ENCODE data around the gene ARPP21. TPM values are rescaled to one million over a fixed set of nuclear protein-coding genes. Genes with fewer than 3 reads are reported as not detected.

The ARPP21 gene
- polyA plus RNA-seq, 3 donors, result not detected

- H3K4me3 ChIP-seq (replicated peaks in 1 of 3; ENCODE audit: low read depth in 2 of 3, low read length in 3 of 3), result no peak overlapping the region
- no peaks in the 10 kb centered on the region for H3K27me3 ChIP-seq (ENCODE audit: control insufficient read depth in 2 of 2, insufficient read depth in 2 of 2, low read length in 2 of 2)
- H2AFZ ChIP-seq (ENCODE audit: insufficient read depth, low read depth, low read length, poor library complexity, severe bottlenecking), result no peak overlapping the region
- no peak overlapping the region for H3K9ac ChIP-seq (ENCODE audit: insufficient read depth, low read length, poor library complexity, severe bottlenecking)
- no peaks in the 10 kb centered on the region for H4K20me1 ChIP-seq (ENCODE audit: insufficient read depth, low read length)
- WGBS (ENCODE audit: insufficient coverage), result 100% methylated on average over 1 of the region's 6 CpGs
- no peak overlapping the region for H3K4me2 ChIP-seq (replicated peaks; ENCODE audit: extremely low read depth, low read length, poor library complexity, severe bottlenecking)
- Mint-ChIP-seq H3K36me3 (no peaks in the 10 kb centered on the region), H3K4me3 (no peak overlapping the region), H3K9me3 (peaks cover 0 to 4% (median 0%) of the 10 kb centered on the region in 7 donors), H3K4me1 (no peaks in the 10 kb centered on the region), H3K27ac (no peak overlapping the region), H3K27me3 (ENCODE audit: low read depth in 3 of 3) (peaks cover 0 to 2% (median 2%) of the 10 kb centered on the region in 3 donors)
- no peak for TF ChIP-seq CTCF (IDR thresholded peaks at IDR 0.05)
- no peaks in the 10 kb centered on the region for H3K36me3 ChIP-seq (replicated peaks in 1 of 2; ENCODE audit: control insufficient read depth in 1 of 2, insufficient read depth in 2 of 2, low read length in 2 of 2)
- H3K9me3 ChIP-seq (replicated peaks in 1 of 2; ENCODE audit: control insufficient read depth in 1 of 2, insufficient read depth in 1 of 2, low read length in 2 of 2), result no peaks in the 10 kb centered on the region
- intact Hi-C loops (cut with micrococcal nuclease), result no loop called here
- no peak for DNase-seq
- H3K4me1 ChIP-seq (ENCODE audit: control insufficient read depth in 1 of 2, insufficient read depth in 2 of 2, low read length in 2 of 2), result no peaks in the 10 kb centered on the region
- no peaks in the 10 kb centered on the region for H3K79me2 ChIP-seq (ENCODE audit: insufficient read depth, low read length)
- no peak overlapping the region for H3K27ac ChIP-seq (ENCODE audit: low read depth in 1 of 2, low read length in 2 of 2)
These were observed 97.8 kb downstream of the ARPP21 start for GRCh38 chr3:35737080-35737479.

GRCh38 chr3:35737527-35737926 is 98.2 kb downstream of the ARPP21 start:
- H3K4me3 Mint-ChIP-seq, result no peak overlapping the region
- Histone ChIP-seq H3K4me1 (ENCODE audit: control insufficient read depth in 1 of 2, insufficient read depth in 2 of 2, low read length in 2 of 2) (no peaks in the 10 kb centered on the region), H2AFZ (ENCODE audit: insufficient read depth, low read depth, low read length, poor library complexity, severe bottlenecking) (no peak overlapping the region), H3K27ac (ENCODE audit: low read depth in 1 of 2, low read length in 2 of 2) (no peak overlapping the region), H3K4me2 (replicated peaks; ENCODE audit: extremely low read depth, low read length, poor library complexity, severe bottlenecking) (no peak overlapping the region), H3K36me3 (replicated peaks in 1 of 2; ENCODE audit: control insufficient read depth in 1 of 2, insufficient read depth in 2 of 2, low read length in 2 of 2) (no peaks in the 10 kb centered on the region), H4K20me1 (ENCODE audit: insufficient read depth, low read length) (no peaks in the 10 kb centered on the region), H3K4me3 (replicated peaks in 1 of 3; ENCODE audit: low read depth in 2 of 3, low read length in 3 of 3) (no peak overlapping the region), H3K27me3 (ENCODE audit: control insufficient read depth in 2 of 2, insufficient read depth in 2 of 2, low read length in 2 of 2) (no peaks in the 10 kb centered on the region), H3K79me2 (ENCODE audit: insufficient read depth, low read length) (no peaks in the 10 kb centered on the region), H3K9me3 (replicated peaks in 1 of 2; ENCODE audit: control insufficient read depth in 1 of 2, insufficient read depth in 1 of 2, low read length in 2 of 2) (no peaks in the 10 kb centered on the region), H3K9ac (ENCODE audit: insufficient read depth, low read length, poor library complexity, severe bottlenecking) (no peak overlapping the region)
- no peak for TF ChIP-seq CTCF (IDR thresholded peaks at IDR 0.05)
- no peaks in the 10 kb centered on the region for H3K4me1 Mint-ChIP-seq
- DNase-seq, result no peak
- H3K27me3 Mint-ChIP-seq (ENCODE audit: low read depth in 3 of 3), result peaks cover 0 to 2% (median 2%) of the 10 kb centered on the region in 3 donors
- no peak overlapping the region for H3K27ac Mint-ChIP-seq
- H3K9me3 Mint-ChIP-seq, result peaks cover 0 to 4% (median 0%) of the 10 kb centered on the region in 7 donors
- WGBS (ENCODE audit: insufficient coverage), result no CpG with 5 or more reads among the region's 4 CpGs
- H3K36me3 Mint-ChIP-seq, result no peaks in the 10 kb centered on the region
- intact Hi-C loops (cut with micrococcal nuclease), result no loop called here
